HG03460 (cell line): ENCODE data around the gene CHST8.
"Not testable (repeated sequence)": the region's sequence is repeated elsewhere in the genome, so short reads cannot be mapped to it uniquely, and the experiment has no call there.

Experiments
- ATAC-seq: cut with Tn5 transposase; IDR thresholded peaks from one replicate; pipeline ENCODE4 v1.9.1; 2021; ENCODE audit not compliant: unreplicated experiment

The CHST8 gene

DNA sequence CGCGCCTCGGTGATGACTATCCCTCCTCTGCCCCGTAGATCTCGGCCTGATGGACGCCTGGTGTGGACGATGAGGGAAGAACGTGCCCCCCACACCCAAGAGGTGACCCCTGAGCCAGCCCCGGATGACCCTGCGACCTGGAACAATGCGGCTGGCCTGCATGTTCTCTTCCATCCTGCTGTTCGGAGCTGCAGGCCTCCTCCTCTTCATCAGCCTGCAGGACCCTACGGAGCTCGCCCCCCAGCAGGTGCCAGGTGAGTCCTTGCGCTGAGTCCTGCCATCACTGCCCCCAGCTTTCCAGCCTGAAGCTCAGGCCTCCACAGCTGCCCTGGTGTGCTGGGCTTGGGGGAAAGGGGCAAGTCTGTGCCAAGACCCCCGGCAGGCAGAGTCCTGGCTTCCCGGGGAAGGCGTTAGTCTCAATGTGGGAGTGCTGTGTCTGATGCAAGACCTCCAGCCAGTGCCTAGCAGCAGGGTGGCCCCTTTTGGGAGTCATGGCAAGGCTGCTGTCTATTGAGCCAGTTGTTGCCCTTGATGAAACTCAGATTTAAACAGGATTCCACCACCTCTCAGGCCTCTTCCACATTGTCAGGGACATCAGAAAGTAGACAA, 67.5 kb downstream of the CHST8 start:
- no peak for ATAC-seq

GRCh38 chr19:33689868-33690267, 68.1 kb downstream of the CHST8 start:
- no peak for ATAC-seq

GRCh38 chr19:33690378-33691029, 68.8 kb downstream of the CHST8 start:
- no peak for ATAC-seq

DNA sequence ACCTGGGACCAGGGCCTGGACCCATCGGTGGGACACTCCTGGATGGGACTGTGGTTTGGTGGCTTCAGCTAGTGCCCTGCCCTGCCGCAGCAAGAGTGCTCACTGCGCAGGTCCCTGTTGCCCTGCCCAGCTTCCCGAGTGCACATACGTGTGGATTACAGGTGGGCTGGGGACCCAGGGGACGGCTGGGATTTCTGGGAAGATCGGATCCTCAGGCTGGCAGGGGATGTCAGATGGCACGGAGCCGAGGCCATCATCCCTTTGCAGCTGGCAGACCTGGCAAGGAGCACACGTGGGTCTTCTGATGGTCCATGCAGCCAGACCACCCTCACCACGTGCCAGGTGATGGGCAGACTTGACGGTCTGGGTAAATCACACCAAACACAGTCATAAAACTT, 69.3 kb downstream of the CHST8 start:
- no peak for ATAC-seq

DNA sequence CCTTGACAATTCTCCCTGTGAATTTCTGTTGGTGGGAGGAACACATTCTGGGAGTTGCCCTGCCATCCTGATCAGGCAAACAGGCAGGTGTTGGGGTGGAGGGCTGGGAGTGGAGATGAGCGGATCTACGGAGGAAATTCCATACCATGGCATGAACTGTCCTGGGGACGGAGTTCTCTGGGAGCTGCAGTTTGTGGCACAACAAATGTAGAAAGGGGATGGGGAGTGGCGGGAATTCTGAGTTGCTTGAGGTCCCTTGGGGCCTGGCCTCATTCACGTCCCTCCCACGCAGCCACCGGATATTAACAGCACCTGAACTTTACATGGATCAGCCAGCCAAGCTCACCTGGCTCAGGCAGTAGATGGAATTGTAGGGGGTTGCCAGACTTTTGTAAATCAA, 70.0 kb downstream of the CHST8 start:
- ATAC-seq, result no peak

DNA sequence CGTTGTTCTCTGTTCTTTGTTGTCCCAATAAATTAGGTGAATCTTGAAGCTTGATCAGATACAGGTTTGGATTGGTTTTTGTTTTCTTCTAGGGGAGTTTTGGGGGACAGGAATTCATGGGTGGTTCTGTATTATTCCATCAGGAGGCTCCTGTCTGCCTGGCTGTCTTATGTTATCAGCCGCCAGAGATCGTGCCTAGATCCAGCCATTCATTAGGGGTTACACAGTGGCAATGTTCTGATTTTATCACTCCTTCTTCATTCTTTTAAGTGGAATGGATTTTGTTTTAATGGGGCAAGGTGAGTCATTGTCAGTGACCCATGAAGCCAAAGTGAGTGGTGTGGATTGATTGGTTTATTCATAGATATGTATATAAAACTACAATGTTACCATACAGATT, 71.9 kb downstream of the CHST8 start:
- ATAC-seq, result no peak

DNA sequence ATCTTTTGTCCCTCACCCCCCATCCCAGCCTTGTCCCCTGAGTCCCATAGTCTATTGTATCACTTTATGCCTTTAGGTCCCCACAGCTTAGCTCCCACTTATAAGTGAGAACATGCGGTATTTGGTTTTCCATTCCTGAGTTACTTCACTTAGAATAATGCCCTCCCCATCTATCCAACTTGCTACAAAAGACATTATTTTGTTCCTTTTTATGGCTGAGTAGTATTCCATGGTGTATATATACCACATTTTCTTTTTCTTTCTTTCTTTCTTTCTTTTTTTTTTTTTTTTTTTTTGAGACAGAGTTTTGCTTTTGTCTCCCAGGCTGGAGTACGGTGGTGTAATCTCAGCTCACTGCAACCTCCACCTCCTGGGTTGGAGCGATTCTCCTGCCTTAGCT, 73.8 kb downstream of the CHST8 start:
- ATAC-seq, result not testable (repeated sequence)

- no peak for ATAC-seq
Observed at GRCh38 chr19:33697766-33698165, 76.0 kb downstream of the CHST8 start.

DNA sequence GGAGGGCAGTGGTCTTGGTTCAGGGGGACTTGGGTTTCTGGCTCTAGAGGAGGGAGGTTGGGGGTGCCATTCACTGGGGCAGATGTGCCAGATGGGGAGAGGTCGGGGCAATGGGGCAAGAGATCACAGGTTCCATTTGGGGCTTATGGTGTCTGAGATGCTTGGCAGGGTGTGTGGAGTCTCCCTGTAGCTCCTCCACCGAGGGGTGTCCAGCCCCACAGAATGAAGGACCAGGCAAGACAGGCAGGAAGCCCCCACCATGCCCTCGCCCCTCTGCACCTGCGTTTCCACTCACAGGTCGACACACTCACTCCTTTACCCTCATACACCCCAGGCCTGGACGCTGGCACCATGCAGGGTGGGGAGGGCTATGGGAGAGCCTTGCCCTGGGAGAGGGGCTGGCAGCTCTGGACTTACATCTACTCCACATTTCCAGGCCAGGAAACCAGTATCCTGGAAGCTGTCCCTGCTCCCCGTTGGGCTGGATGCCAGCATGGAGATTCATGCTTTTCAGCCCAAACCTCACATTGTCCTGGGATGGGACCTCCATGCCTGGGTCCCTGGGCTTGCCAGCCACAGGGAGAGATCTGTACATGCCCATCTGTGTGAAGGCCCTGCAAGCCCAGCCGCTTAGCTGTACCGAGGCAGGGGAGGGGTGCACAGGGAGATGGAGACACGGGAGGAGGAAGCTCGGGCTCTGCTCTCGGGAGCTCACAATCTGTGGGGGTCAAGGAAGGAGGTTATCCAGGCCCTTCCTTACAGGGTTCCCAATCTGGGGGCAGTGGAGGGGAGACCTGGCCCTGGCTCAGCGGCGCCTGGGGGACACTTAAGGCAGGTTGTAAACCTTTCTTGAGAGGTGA, 77.1 kb downstream of the CHST8 start:
- ATAC-seq, result no peak

- ATAC-seq, result no peak
Observed at GRCh38 chr19:33699754-33700407, 78.1 kb downstream of the CHST8 start.

DNA sequence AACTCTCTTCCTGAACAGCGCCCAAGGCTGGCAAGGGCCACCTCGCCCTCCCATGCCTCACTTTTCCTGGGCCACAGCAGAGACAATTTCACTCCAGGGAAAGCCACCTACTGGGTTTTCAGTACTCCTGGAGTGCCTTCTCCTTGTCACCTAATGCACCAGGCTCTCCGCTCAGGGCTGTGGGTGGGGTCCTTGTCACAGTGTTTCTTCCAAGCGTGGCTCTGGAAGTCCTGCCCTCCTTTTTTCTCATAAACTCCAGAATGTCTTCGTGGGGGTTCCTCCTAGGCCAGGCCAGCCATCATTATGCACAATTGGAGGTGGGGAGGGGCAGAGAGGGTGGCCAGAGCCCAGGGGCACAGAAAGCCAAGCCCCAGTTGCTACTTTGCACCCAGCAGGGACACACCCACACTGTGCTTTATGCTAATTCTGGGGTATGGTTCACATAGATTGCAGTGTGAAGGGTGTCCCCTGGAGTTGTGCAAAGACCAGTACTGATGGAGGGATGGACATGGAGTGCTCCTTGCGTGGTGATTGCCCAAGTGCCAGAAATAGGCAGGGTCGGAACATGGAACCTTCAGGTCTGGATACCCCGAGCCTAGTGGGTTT, 78.8 kb downstream of the CHST8 start:
- no peak for ATAC-seq

- no peak for ATAC-seq
Observed at GRCh38 chr19:33701565-33701964, 79.8 kb downstream of the CHST8 start.

GRCh38 chr19:33702606-33703437, 81.1 kb downstream of the CHST8 start:
- ATAC-seq, result no peak

DNA sequence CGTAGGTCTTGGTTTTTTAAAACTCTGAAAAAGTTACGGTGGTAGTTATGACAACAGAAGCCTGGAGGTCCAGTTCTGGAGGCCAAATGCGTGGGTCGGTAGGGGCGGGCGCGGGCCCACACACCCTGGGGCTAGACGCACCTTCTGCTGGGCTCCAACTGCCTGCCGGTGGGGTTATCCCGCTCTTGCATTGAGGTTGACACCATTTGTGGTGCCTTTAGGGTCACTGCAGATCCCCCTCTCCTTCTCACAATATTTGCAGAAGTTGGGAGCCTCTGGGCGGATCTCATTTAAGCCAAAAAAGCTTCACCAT, 81.6 kb downstream of the CHST8 start:
- no peak for ATAC-seq

- no peak for ATAC-seq
Observed at GRCh38 chr19:33703821-33704220, 82.1 kb downstream of the CHST8 start.

DNA sequence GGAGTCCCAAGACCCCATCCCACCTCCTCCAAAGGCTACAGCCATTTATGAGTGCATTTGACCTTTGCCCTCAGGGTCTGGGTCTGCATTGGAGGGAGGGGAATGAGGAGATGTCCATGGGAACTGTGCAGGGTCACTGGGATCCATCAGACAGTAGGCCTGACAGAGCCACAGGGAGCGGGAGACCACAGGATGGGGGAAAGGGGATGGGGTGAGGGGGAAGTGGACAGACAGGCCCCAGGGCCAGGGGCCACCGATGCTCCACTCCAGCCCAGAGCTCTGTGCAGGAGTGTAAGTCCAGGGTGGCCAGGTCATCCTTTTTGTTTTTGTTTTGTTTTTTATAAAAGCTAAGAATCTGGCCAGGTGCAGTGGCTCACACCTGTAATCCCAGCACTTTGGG, 82.5 kb downstream of the CHST8 start:
- ATAC-seq, result no peak

- no peak for ATAC-seq
Observed at GRCh38 chr19:33705090-33705847, 83.5 kb downstream of the CHST8 start.

GRCh38 chr19:33705860-33706259, 84.1 kb downstream of the CHST8 start:
- no peak for ATAC-seq

GRCh38 chr19:33706631-33707030, 84.9 kb downstream of the CHST8 start:
- ATAC-seq, result no peak

DNA sequence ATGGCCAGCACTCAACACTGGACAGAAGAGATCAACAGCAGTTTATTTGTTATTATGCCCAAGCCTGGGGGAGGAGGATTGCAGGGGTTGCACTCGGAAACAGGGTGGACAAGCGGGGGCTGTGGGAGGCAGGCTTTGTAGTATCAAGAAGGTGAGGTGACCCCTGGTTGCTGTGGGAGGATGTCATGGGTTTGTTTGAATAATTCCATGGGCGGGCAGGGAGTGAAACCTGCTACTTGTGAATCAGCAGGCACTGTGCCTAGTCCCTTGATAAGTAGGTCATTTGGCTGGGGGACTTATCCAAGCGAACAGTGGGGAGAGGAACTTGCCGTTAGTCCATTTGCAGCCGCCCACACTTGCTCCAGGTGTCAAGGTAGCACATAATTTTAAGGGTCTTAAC, 90.5 kb downstream of the CHST8 start:
- no peak for ATAC-seq
